GM13976 (cell line): ENCODE data around the gene PCSK7.

Experiments used
- DNase-seq: peaks from one replicate; pipeline ENCODE4 v3.0.0; 2012; ENCODE audit warnings: low spot score
- CTCF ChIP-seq: IDR thresholded peaks from 2 replicates; pipeline ENCODE4 v1.5.1; 2012; ENCODE audit warnings: borderline replicate concordance, mild to moderate bottlenecking; ENCODE audit not compliant: insufficient read depth; ENCODE audit errors: extremely low read depth, missing control alignments, control extremely low read depth
- in situ Hi-C: fragments of 300-500 bp; cut with MboI; formaldehyde crosslinking; loops from one replicate; pipeline ENCODE4 v1.12.0; 2022; ENCODE audit warnings: low sequenced_read_pairs, mixed read lengths, inconsistent platforms; ENCODE audit not compliant: unreplicated experiment

PCSK7 gene

GRCh38 chr11:117176186-117176585 lies 55.7 kb downstream of the PCSK7 start:
- no peak for DNase-seq
- no peak for TF ChIP-seq CTCF
- in situ Hi-C loops = no loop called here

GRCh38 chr11:117175781-117176180 lies 56.1 kb downstream of the PCSK7 start:
- in situ Hi-C loops = no loop called here
- TF ChIP-seq CTCF = no peak
- no peak for DNase-seq

- no peak for TF ChIP-seq CTCF
- DNase-seq = no peak
- in situ Hi-C loops = no loop called here
Observed at GRCh38 chr11:117175104-117175503, 56.8 kb downstream of the PCSK7 start.

- TF ChIP-seq CTCF = no peak
- in situ Hi-C loops = no loop called here
Observed at GRCh38 chr11:117172724-117173421, 59.0 kb downstream of the PCSK7 start.

GRCh38 chr11:117171404-117172061 lies 60.3 kb downstream of the PCSK7 start:
- no peak for TF ChIP-seq CTCF
- DNase-seq = no peak
- in situ Hi-C loops = no loop called here

More at GRCh38 chr11:117172724-117173421, 59.0 kb downstream of the PCSK7 start:
- DNase-seq = no peak

- TF ChIP-seq CTCF = no peak
- in situ Hi-C loops = no loop called here
- no peak for DNase-seq
Observed at GRCh38 chr11:117171007-117171403, 60.9 kb downstream of the PCSK7 start.
